CD4-positive, CD25-positive, alpha-beta regulatory T cell (primary cell): ENCODE data around the gene TNFRSF18. TPM values are rescaled to one million over a fixed set of nuclear protein-coding genes. Genes with fewer than 3 reads are reported as not detected.

Experiments
- ATAC-seq, 2 donors: fragments of 150-1000 bp; cut with Tn5 transposase; one replicate each; pipeline ENCODE4 v1.10.0; 2021; ENCODE audit warnings: low read depth in 2 of 2, moderate number of reproducible peaks in 2 of 2, moderate library complexity in 1 of 2
- DNase-seq, 3 donors: peaks; one replicate each; pipeline versions ENCODE4 v3.0.0 to v3.0.0-alpha.2; 2012 to 2022; ENCODE audit warnings: mixed read lengths in 1 of 3
- H3K27ac ChIP-seq: one replicate; pipeline ENCODE4 v1.7.0; 2013; ENCODE audit warnings: mild to moderate bottlenecking, low read length; ENCODE audit not compliant: insufficient read depth, poor library complexity, severe bottlenecking
- H3K27me3 ChIP-seq: one replicate; pipeline ENCODE4 v1.7.0; 2013; ENCODE audit warnings: low read length; ENCODE audit not compliant: control insufficient read depth, insufficient read depth
- H3K36me3 ChIP-seq: one replicate; pipeline ENCODE4 v1.7.0; 2013; ENCODE audit warnings: mild to moderate bottlenecking, low read length, moderate library complexity; ENCODE audit not compliant: control insufficient read depth, insufficient read depth
- H3K4me1 ChIP-seq: 2 replicates; pipeline ENCODE4 v1.7.0; 2013; ENCODE audit warnings: mild to moderate bottlenecking, low read length; ENCODE audit not compliant: insufficient read depth, control insufficient read depth, poor library complexity, severe bottlenecking
- H3K4me3 ChIP-seq: one replicate; pipeline ENCODE4 v1.7.0; 2013; ENCODE audit warnings: low read depth, mild to moderate bottlenecking, low read length, moderate library complexity
- H3K9me3 ChIP-seq, 2 experiments: 1 replicate in 1 of 2; 2 replicates in 1 of 2; pipeline ENCODE4 v1.7.0; 2013; ENCODE audit warnings: low read length in 2 of 2, mild to moderate bottlenecking in 1 of 2, moderate library complexity in 1 of 2; ENCODE audit not compliant: control insufficient read depth in 2 of 2
- H3K27ac Mint-ChIP-seq, 3 donors: one replicate each; pipeline ENCODE4 v1.8.0; 2020 to 2022; ENCODE audit warnings: mild to moderate bottlenecking in 3 of 3, mixed read lengths in 3 of 3, moderate library complexity in 2 of 3
- H3K27me3 Mint-ChIP-seq: one replicate; pipeline ENCODE4 v1.8.0; 2022; ENCODE audit warnings: mild to moderate bottlenecking, mixed read lengths
- H3K36me3 Mint-ChIP-seq: one replicate; pipeline ENCODE4 v1.8.0; 2020; ENCODE audit warnings: mixed read lengths
- H3K4me1 Mint-ChIP-seq, 4 donors: one replicate each; pipeline ENCODE4 v1.8.0; 2020 to 2022; ENCODE audit warnings: mixed read lengths in 4 of 4, mild to moderate bottlenecking in 1 of 4
- H3K4me3 Mint-ChIP-seq, 4 donors: one replicate each; pipeline ENCODE4 v1.8.0; 2020 to 2022; ENCODE audit warnings: mild to moderate bottlenecking in 4 of 4, mixed read lengths in 4 of 4, moderate library complexity in 3 of 4
- H3K9me3 Mint-ChIP-seq, 7 donors: one replicate each; pipeline ENCODE4 v1.8.0; 2020 to 2022; ENCODE audit warnings: mixed read lengths in 7 of 7, mild to moderate bottlenecking in 3 of 7, moderate library complexity in 2 of 7
- polyA plus RNA-seq, 4 donors: library from polyadenylated mRNA; unstranded; fragments of 300-500 nt; fragmentation: Illumina TruSeq; gene quantifications; one replicate each; pipeline ENCODE4 v1.2.3, GENCODE V29; 2021
- total RNA-seq: library from RNA; stranded (reverse); gene quantifications from one replicate; pipeline ENCODE4 v1.2.3, GENCODE V29; 2022

The TNFRSF18 gene
- total and polyA plus RNA-seq, 5 donors from 2014 or later: 17.4 to 54.5 (median 29.3) TPM

DNA sequence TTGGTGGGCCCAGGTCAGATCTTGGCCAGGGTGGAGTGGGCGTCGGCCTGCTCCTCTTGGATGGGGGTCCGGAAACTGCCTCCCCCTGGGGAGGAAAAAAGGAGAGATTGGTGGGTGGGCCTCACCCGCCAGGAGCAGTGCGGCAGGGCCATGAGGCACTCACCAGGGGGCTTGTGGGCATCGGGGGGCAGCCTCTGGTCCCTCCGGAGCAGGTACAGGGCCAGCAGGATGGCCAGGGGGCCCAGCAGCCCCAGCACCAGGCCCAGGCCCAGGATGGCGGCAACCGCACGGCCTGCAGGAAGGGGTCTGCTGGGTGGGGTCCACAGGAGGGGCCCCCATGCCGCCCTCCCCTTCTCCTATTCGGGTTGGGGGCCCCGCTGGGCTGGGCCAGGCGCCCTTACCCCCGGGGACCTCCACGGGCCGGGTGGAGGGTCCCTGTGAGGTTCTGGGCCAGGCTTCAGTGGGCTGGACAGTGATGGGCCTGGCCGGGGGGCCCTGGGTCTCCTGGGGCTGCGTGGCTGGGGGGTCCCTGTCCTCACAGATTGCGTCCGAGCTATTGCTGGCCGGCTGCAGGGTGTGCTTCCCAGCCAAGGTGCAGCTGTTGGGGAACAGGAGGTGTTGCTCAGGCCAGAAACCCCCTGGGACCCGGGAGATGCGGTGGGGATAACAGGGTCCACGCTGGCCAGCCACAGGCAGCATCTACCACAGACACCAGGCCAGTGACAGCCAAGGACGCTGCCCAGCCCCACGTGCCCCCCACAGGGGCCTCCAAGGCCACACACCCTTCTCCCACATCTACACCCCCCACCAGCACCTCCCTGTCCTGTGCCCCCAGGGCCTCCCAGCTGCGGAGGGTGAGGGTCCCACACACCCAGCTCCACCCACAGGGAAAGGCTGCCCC, 5.4 kb upstream of the TNFRSF18 start:
- ATAC-seq: no peak
- H3K4me1 ChIP-seq: peaks cover 83% of the 10 kb centered on the region
- H3K27me3 Mint-ChIP-seq: peaks cover 13% of the 10 kb centered on the region
- peaks cover 4% of the 10 kb centered on the region for H3K36me3 Mint-ChIP-seq
- peaks cover 4 to 46% (median 21%) of the 10 kb centered on the region in 4 donors for H3K4me1 Mint-ChIP-seq
- peak overlapping the region in 1 of 3 donors; percentile 26 for H3K27ac Mint-ChIP-seq
- H3K4me3 Mint-ChIP-seq: peak overlapping the region in 3 of 4 donors; percentile 32 to 56 (median 55)
- DNase-seq: peak in 1 of 3 donors; percentile 2
- no peaks in the 10 kb centered on the region for H3K9me3 ChIP-seq
- peaks cover 0 to 2% (median 0%) of the 10 kb centered on the region in 7 donors for H3K9me3 Mint-ChIP-seq
- H3K27ac ChIP-seq: peak overlapping the region; percentile 84
- no peak overlapping the region for H3K4me3 ChIP-seq
- H3K27me3 ChIP-seq: no peaks in the 10 kb centered on the region
- no peaks in the 10 kb centered on the region for H3K36me3 ChIP-seq

- no peaks in the 10 kb centered on the region for H3K9me3 ChIP-seq
- Mint-ChIP-seq H3K4me3 (peak overlapping the region; percentile 41 to 83 (median 70)), H3K27me3 (peaks cover 7% of the 10 kb centered on the region), H3K9me3 (no peaks in the 10 kb centered on the region), H3K4me1 (peaks cover 0 to 45% (median 18%) of the 10 kb centered on the region in 4 donors), H3K36me3 (no peaks in the 10 kb centered on the region), H3K27ac (peak overlapping the region in 1 of 3 donors; percentile 25)
- H3K27ac ChIP-seq: no peak overlapping the region
- H3K4me1 ChIP-seq: peaks cover 83% of the 10 kb centered on the region
- no peak overlapping the region for H3K4me3 ChIP-seq
- ATAC-seq (no peak), DNase-seq (peak in 1 of 3 donors; percentile 1)
- no peaks in the 10 kb centered on the region for H3K36me3 ChIP-seq
- H3K27me3 ChIP-seq: no peaks in the 10 kb centered on the region
These were observed 4.5 kb upstream of the TNFRSF18 start for GRCh38 chr1:1210726-1211540.

GRCh38 chr1:1208713-1209433, 2.5 kb upstream of the TNFRSF18 start:
- H3K4me1 ChIP-seq: peaks cover 76% of the 10 kb centered on the region
- H3K27ac ChIP-seq: peak overlapping the region; percentile 88
- H3K4me3 ChIP-seq: no peak overlapping the region
- Mint-ChIP-seq H3K27me3 (peaks cover 7% of the 10 kb centered on the region), H3K4me3 (peak overlapping the region; percentile 85 to 95 (median 90)), H3K4me1 (peaks cover 0 to 33% (median 12%) of the 10 kb centered on the region in 4 donors), H3K27ac (peak overlapping the region in 2 of 3 donors; percentile 90 to 95), H3K36me3 (no peaks in the 10 kb centered on the region), H3K9me3 (no peaks in the 10 kb centered on the region)
- H3K27me3 ChIP-seq: no peaks in the 10 kb centered on the region
- peak; percentile 8 to 11 for ATAC-seq
- peak in 2 of 3 donors; percentile 35 to 55 for DNase-seq
- H3K36me3 ChIP-seq: no peaks in the 10 kb centered on the region
- no peaks in the 10 kb centered on the region for H3K9me3 ChIP-seq

- peaks cover 62% of the 10 kb centered on the region for H3K4me1 ChIP-seq
- DNase-seq (peak in 1 of 3 donors; percentile 1), ATAC-seq (no peak)
- H3K27me3 Mint-ChIP-seq: peaks cover 7% of the 10 kb centered on the region
- no peaks in the 10 kb centered on the region for H3K9me3 ChIP-seq
- peak overlapping the region; percentile 88 for H3K27ac ChIP-seq
- H3K36me3 ChIP-seq: no peaks in the 10 kb centered on the region
- H3K36me3 Mint-ChIP-seq: no peaks in the 10 kb centered on the region
- H3K27me3 ChIP-seq: no peaks in the 10 kb centered on the region
- H3K9me3 Mint-ChIP-seq: no peaks in the 10 kb centered on the region
- no peak overlapping the region for H3K4me3 ChIP-seq
- H3K27ac Mint-ChIP-seq: peak overlapping the region in 1 of 3 donors; percentile 90
- peak overlapping the region in 3 of 4 donors; percentile 85 to 95 (median 89) for H3K4me3 Mint-ChIP-seq
- peaks cover 0 to 31% (median 12%) of the 10 kb centered on the region in 4 donors for H3K4me1 Mint-ChIP-seq
These were observed 1.1 kb upstream of the TNFRSF18 start for GRCh38 chr1:1207571-1207892.

- Histone ChIP-seq H3K36me3 (no peaks in the 10 kb centered on the region), H3K4me3 (no peak overlapping the region), H3K9me3 (no peaks in the 10 kb centered on the region), H3K27ac (peak overlapping the region; percentile 88), H3K27me3 (no peaks in the 10 kb centered on the region), H3K4me1 (peaks cover 58% of the 10 kb centered on the region)
- peak overlapping the region in 3 of 4 donors; percentile 70 to 91 (median 80) for H3K4me3 Mint-ChIP-seq
- H3K27me3 Mint-ChIP-seq: peaks cover 7% of the 10 kb centered on the region
- no peaks in the 10 kb centered on the region for H3K36me3 Mint-ChIP-seq
- no peaks in the 10 kb centered on the region for H3K9me3 Mint-ChIP-seq
- no peak for ATAC-seq
- H3K27ac Mint-ChIP-seq: peak overlapping the region in 1 of 3 donors; percentile 74
- peaks cover 0 to 31% (median 12%) of the 10 kb centered on the region in 4 donors for H3K4me1 Mint-ChIP-seq
- peak in 1 of 3 donors; percentile 9 for DNase-seq
These were observed 657 bp upstream of the TNFRSF18 start for GRCh38 chr1:1206966-1207531.

- no peak overlapping the region for H3K4me3 ChIP-seq
- no peaks in the 10 kb centered on the region for H3K9me3 Mint-ChIP-seq
- no peak for ATAC-seq
- H3K36me3 ChIP-seq: no peaks in the 10 kb centered on the region
- H3K27me3 ChIP-seq: no peaks in the 10 kb centered on the region
- H3K9me3 ChIP-seq: no peaks in the 10 kb centered on the region
- H3K4me1 Mint-ChIP-seq: peaks cover 0 to 28% (median 12%) of the 10 kb centered on the region in 4 donors
- no peak overlapping the region for H3K27ac Mint-ChIP-seq
- peak overlapping the region; percentile 70 to 91 (median 78) for H3K4me3 Mint-ChIP-seq
- peak overlapping the region; percentile 88 for H3K27ac ChIP-seq
- peaks cover 54% of the 10 kb centered on the region for H3K4me1 ChIP-seq
- peaks cover 7% of the 10 kb centered on the region for H3K27me3 Mint-ChIP-seq
- H3K36me3 Mint-ChIP-seq: no peaks in the 10 kb centered on the region
- peak in 1 of 3 donors; percentile 1 for DNase-seq
These were observed 520 bp downstream of the TNFRSF18 start for GRCh38 chr1:1205769-1206375.
